GM19239 (cell line): ENCODE results near the gene MINPP1.
A peak's percentile ranks its signal among the peaks of the same experiment; 100 is the strongest.
"Not testable (repeated sequence)": the region's sequence is repeated elsewhere in the genome, so short reads cannot be mapped to it uniquely, and the experiment has no call there.

Source experiments
- DNase-seq: peaks from one replicate; pipeline ENCODE4 v3.0.0; 2011; ENCODE audit warnings: low spot score; ENCODE audit not compliant: insufficient read length
- FAIRE-seq: peaks from 2 replicates; lab custom pipeline; 2011; peaks lifted over from hg19 to GRCh38; lab: Jason Lieb, UNC

MINPP1 gene

DNA sequence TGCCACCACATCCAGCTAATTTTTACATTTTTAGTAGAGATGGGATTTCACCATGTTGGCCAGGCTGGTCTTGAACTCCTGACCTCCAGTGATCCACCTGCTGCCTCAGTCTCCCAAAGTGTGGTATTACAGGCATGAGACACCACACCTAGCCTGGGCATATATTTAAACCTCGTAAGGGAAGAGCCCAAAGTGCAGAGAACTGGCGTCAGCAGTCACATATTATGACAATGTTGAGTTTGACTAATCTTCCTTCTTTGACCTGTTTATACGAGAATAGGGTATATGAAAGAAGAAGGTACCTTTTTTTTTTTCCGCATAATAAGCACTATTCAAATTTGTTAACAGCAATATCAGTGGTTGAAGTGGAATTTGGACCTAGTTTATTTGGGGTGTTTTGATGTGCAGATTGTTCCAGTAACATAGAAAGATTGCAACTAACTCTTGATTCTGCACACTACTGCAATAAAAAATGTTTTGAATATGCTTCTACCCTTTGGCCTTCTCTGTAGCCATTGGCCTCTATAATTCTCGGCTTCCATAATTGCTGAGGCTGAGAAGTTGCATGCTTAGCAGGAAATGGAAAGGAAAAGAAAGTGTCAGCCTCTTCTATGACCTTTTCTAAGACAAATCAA is 55.9 kb downstream of the MINPP1 start:
- DNase-seq (no peak), FAIRE-seq (no peak)

DNA sequence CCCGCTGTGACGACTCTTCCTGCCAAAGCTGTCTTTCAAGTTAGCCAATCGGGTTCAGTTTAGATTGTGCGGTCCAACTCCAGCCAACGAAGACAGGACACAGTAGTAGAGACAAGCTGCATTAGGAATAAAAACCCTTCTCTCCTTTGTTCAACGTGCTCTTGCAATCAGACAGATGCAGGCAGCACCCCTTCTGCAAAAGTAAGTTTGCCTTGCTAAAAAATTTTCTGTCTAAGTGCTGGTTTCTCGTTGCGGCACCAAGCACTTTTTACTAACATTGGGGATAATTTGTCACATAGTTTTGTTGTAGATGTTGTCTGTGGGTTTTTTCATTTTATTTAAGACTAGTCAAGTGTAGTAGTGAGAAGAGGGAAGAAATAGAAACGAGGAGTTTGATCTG is 58.1 kb downstream of the MINPP1 start:
- DNase-seq (no peak), FAIRE-seq (no peak)

DNA sequence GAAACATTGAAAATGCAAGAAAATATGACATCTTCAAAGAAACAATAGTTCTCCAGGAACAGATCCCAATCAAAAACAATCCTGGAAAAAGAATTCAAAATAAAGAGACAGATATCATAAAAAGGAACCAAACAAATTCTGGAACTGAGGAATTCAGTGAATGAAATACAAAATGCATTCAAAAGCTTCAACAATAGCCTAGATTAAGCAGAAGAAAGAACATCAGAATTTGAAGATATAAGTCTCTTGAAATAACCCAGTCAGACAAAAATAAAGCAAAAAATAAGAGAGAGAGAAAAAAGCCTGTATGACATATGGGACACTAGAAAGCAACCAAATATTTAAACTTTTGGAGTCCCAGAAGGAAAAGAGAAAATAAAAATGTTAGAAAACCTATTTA is 60.3 kb downstream of the MINPP1 start:
- FAIRE-seq: no peak
- no peak for DNase-seq

DNA sequence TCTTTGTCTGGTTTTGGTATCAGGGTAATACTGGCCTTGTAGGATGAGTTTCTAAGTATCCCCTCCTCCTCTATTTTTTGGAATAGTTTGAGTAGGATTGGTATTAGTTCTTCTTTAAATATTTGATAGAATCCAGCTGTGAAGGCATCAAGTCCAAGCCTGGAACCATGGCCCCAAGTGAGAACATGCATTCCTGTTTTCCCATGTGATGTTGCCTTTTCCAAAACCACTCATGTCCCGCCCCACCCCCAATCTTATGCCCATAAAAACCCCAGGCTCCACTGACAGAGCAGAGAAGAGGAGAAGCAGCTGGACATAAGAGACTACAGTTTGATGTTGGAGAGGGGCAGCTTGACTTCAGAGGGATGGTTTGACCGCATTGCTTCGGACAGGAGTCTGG is 71.2 kb downstream of the MINPP1 start:
- no peak for FAIRE-seq
- DNase-seq: no peak

DNA sequence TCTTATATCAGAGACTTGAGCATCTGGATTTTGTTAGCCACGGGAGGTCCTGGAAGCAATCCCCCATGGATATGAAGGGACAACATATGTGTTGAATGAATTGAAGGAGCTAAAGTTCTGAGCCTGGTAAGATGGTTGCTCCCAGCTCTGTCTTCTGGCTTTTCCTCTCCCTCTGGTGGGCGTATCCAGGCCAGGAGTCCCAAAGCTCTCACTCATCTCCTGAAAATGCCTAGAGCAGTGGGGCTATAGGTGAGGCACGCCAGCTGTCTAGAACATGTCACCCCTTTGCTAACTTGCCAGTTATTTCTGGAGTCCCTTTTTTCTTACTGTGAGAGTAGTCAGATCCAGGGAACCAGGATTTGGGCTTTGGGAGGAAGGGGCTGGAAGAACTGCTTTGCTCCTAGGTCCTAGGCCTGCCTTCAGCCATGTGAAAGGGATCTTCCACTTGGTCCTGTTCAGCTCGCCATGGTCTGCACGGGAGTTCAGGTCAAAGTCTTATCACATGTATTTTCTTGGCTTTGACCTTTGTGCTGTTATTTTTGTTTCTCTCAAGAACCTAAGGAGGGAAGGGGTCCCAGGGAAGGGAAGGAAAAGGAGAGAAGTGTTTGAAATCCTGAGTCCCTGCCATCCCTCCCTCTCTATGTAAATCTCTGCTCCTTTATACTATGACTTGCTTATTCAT is 73.6 kb downstream of the MINPP1 start:
- DNase-seq (no peak), FAIRE-seq (no peak)

DNA sequence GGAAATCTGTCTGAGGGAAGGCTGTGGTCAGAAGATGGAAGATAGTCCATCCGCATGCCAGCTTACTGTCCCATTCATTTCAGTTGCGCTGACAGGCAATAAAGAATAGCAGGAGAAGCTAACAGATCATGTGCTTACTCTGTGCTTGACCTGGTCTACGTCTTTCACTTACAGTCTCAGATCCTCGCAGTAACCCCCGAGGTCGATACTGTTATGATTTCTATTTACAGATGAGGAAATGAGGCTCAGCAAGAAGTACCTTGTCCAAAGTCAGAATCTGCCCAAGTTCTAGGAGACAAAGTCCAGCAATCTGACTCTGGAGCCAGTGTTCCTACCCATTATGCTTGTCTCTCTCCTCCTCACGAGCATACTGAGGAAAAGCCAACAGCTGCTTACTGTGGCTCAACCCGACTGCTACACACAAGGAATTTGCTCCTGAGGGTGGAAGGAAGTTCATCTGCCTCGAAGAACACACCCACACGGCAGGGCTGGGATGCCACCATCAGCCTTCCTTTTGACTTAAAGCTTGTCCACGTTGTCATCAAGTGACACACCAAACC is 74.2 kb downstream of the MINPP1 start:
- FAIRE-seq: no peak

DNA sequence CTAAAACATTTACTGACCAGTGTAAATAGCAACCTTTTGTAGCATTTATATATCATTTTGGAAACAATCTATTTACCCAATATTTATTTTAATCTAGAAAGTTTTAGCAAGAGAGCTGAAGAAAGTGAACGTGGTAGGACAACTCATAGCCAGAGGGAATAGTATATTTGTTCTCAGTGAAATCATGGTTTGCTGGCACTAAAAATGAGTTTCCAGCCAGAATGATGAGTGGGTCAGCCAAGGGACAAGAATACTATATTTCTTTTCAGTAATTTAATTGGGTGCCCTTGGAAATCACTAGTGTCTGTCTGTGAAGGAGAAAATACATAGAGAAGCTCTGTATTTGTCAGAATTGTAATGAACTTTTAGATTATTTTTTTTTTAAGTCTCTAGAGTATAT is 74.9 kb downstream of the MINPP1 start:
- FAIRE-seq (no peak), DNase-seq (no peak)

More for the DNA sequence above, 74.2 kb downstream of the MINPP1 start:
- DNase-seq: no peak

DNA sequence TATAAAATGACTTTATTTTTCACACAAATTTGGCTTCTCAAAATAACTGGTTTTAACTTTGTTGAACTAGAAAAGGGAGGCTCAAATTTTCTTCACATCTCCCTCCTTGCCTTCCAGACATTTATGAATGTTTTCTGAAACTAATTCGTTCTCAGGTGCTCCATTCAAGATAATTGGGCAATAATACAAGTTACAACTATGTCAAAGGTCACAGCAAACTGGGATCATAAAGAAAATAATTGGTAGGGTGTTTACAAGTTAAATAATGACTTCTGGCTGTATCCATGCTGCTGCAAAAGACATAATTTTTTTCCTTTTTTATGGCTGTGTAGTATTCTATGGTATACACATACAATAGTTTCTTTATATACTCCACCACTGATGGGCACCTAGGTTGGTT is 75.3 kb downstream of the MINPP1 start:
- DNase-seq: no peak
- no peak for FAIRE-seq

DNA sequence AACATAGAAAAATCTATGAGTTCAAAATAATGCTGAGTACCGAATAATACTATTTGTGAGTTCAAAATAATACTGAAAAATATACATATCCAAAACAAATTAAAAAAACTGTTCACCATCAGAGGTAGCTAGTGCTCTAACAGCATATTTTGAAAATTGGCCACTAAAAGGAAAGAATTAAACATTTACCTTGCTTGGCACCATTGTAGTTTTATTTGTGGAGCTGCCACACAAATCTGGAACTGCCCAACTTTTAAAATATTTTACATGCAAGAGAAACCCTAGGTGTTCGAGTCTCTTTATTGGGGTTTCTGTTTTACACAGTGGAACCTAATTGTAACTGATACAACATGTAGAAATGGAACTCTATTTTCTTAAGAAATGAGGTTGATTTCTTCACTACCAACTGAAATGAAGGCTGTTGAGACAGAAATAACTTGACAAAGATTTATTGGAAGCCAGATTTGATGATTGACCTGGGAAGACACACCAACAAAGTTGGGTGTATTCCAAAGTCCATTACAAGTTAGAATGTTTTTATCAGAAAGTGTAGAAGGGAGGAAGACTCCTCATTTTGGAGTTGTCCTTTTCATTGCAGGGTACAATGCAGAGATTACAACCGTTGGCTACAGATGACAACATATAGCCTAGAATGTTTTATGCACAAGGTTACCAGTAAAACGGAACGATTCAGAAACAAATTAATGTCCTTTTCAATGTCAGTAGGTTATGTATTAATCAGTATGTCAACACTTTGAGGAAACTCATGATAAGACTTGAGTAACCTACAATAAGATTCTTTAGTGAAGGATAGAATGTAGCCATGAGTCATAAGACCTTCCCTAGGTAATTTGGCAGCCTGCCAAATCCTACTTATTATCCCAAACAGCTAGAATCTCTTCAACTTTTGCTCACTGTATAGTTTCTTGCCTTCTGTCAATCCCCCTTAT is 81.1 kb downstream of the MINPP1 start:
- peak; percentile 63 for FAIRE-seq
- DNase-seq: no peak

DNA sequence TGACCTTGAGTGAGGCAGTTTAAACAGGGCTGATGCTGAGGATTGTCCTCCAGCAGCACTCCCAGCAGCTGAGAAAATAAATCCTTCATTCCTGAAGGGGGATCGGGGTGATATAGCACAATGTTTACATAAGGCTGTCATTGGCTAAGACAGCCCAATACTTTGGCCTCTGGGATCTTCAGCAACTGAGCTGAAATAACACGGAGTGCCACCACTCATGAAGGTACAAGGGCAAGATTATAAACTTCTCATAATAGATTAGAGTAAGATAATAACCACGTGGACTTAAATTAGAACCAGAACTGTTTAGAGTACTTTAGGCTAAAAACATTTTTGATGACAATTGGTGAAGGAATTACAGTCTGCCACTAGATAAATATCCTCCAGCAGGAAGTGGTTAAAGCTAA is 85.0 kb downstream of the MINPP1 start:
- FAIRE-seq: no peak

DNA sequence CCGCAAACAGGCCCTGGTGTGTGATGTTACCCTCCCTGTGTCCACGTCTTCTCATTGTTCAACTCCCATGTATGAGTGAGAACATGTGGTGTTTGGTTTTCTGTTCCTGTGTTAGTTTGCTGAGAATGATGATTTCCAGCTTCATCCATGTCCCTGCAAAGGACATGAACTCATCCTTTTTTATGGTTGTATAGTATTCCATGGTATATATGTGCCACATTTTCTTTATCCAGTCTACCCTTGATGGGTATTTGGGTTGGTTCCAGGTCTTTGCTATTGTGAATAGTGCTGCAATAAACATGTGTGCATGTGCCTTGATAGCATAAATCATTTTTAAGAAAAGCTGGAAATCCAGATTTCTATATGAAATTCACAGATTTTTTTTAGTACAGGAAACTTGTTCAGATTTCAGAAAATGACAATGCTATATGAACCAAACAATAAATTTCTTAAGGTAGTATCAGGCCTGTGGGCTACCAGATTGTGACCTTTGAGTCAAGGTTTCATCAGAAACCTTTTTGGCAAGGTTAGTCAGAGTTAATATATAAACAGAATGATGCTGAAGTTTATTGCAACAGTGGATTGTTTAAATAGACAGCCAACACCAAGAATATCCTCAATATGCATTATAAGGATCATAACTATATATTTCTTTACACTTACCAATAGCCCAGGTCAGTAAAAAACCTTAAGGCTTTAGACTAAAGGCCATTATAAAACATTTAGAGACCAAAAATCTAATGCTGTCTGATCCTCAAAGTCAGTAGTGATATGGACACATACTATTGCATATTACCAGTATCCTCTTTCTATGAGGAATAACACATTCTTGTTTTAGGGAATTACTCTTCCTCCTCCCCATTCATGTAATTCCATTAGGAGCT is 86.3 kb downstream of the MINPP1 start:
- DNase-seq (no peak), FAIRE-seq (no peak)

More for the DNA sequence above, 85.0 kb downstream of the MINPP1 start:
- no peak for DNase-seq

DNA sequence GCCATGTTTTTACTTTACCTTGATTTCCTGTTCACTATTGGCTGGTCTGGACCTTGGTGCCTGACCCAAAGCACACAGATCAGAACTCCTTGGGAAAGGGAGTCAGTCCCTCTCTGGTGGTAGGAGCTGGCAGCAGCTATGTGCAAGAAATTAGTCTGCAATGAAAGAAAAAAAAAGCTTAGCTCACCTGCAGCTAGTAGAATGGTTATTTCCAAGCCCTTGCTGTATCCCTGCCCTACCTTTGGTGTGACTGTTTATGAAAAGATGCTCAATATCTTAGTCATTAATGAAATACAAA is 86.8 kb downstream of the MINPP1 start:
- DNase-seq (no peak), FAIRE-seq (no peak)

DNA sequence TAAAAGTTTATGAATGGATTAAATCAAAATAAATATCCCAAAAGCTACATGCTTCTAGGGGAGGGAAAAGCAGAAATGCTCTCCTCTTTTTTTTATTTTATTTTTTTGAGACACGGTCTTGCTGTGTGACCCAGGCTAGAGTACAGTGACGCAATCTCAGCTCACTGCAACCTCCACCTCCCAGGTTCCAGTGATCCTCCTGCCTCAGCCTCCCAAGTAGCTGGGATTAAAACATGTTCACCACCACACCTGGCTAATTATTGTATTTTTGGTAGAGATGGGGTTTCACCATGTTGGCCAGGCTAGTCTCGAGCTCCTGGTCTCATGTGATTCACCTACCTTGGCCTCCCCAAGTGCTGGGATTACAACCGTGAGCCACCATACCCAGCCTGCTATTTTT is 88.2 kb downstream of the MINPP1 start:
- not testable (repeated sequence) for FAIRE-seq, DNase-seq

DNA sequence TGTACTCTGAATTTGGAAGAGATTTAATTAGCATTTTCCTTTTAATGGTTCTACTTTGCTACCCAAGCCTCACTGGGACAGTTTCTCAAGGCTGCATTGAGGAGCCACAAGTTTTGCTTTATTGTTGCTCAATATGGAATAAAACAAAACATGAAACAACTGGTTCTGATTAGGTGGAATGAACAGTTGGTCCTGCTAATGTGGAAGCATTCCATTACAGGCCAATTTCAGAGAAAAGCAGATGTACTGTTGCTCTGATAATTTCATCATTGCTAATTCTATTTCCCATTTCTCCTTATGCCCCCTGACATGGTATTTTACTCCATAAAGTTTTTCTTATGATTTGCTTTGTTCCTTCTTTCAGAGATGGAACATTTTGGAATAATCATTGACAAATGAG is 89.0 kb downstream of the MINPP1 start:
- FAIRE-seq (no peak), DNase-seq (no peak)

DNA sequence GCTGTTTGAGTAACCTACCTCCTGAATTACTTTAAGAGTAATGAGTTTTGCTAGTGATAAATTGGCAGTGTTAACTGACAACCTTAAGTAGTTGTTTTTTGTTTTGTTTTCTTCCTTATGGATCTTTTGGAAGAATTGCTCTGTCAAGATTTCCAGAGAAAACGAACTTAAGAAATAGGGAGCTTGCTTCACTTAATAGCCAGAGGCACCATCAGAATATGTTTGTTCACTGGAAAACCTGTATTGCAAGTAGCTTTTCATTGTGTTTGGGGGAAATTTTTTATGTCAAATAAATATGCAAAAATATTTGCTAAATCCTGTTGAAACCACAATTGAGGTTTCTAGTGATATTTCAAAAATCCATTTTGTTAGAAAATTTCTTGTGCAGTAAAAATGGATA is 89.5 kb downstream of the MINPP1 start:
- FAIRE-seq: no peak

DNA sequence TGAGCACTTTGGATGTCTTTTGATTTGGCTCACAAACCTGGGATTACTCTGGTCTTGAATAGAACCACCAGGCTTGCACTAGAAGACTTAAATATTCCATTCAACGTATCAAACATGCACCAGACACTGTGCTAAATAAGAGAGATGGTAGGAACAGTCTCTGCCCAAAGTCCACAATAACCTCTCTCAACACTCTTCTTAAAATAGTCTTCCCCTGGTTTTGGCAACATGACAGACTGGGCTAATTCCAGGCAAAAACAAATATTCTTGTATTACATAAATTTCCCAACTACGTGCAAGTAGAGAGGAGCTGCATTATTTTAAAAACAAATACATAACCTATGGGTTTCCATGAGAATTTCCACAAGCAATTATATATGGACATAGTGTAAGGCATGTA is 90.2 kb downstream of the MINPP1 start:
- FAIRE-seq: no peak
- no peak for DNase-seq

More for the DNA sequence above, 89.5 kb downstream of the MINPP1 start:
- DNase-seq: no peak

DNA sequence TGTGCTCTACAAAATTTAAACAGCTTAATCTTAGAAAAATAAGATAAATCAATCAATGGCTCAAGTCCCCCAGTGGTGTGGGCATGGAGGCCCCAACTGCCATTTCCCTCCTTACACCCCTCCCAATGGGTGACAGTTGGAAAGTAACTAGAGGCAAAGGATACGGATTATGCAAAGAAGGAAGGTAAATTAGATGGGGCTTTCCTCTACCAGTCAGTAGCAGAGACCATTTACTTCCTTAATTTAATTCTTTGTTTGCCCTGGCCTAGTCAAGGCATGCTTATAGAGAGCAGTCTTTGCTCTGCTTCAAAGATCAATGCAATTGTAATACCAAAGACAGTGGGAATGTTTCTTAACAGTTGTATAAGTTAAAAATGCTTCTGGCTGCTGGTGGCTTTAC is 91.7 kb downstream of the MINPP1 start:
- FAIRE-seq: no peak
- DNase-seq: no peak

DNA sequence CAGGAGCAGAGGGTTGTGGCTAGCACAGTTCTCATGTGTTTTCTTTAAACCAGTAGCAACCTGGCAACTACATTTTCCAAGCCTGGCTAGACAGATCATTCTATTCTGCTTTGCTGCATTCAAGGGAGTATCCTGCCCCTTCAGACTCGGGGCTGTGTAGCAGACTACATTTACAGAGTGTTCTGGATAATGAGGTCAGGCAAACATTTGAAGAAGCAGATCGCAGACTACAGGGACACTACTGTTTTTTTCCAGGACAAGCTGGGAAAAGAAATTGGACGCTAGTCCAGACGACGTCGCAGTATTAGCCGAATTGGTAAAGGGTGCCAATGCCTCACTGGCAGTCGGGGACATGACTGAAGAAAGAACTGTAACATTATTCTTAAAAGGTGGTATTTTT is 94.0 kb downstream of the MINPP1 start:
- FAIRE-seq: no peak
- no peak for DNase-seq

DNA sequence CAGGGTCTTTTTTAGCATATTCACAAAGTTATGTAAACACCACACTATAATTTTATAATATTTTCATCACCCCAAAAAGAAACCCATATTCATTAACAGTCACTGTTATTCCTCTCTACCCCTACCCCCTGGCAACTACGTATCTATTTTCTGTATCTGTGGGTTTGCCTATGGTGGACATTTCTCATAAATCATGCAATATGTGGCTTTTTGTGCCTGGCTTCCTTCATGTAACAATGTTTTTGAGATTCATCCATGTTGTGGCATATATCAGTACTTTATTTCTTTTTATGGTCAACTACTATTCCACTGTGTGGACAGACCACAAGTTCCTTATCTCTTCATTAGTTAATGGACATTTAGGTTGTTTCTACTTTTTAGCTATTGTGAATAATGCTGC is 95.9 kb downstream of the MINPP1 start:
- no peak for FAIRE-seq
- no peak for DNase-seq
